ENCODE results near the gene RUNX2. TPM values are rescaled to one million over a fixed set of nuclear protein-coding genes. Genes with fewer than 3 reads are reported as not detected.

The RUNX2 gene
- polyA plus RNA-seq, 1 of the 3 experiments (the other 2 are of a cell fraction): 4.4 TPM

DNA sequence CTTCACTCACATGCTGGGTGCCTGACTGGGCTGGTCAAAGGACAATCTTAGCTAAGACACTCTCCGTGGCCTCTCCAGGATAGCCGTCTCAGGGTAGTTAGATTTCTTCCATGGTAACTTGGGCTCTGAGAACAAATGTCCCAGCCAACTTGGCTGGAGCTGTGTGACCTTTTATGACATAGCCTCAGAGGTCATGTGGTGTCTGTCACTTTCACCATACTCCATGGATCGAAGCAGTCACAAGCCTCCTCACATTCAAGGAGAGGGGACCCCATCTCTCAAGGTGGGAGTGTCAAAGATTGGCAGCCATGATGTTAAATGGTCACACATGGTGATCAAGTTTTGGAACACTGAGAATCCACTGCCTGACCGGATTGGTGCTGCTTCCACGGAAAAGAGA, 240.5 kb downstream of the RUNX2 start:
- TF ChIP-seq NFIC (IDR thresholded peaks at IDR 0.05; ENCODE audit: borderline replicate concordance): no peak
- TF ChIP-seq FOXJ3 (CRISPR knock-in tag; IDR thresholded peaks at IDR 0.05): no peak
- no peak for TF ChIP-seq EZH2phosphoT487 (IDR thresholded peaks at IDR 0.05; ENCODE audit: borderline replicate concordance, low read depth)
- TF ChIP-seq GABPA (IDR thresholded peaks at IDR 0.05; ENCODE audit: low read depth): no peak
- TF ChIP-seq GATA2 (CRISPR knock-in tag; IDR thresholded peaks at IDR 0.05): no peak
- no peak for TF ChIP-seq MXI1 (IDR thresholded peaks at IDR 0.05; ENCODE audit: low read depth, low read length)
- no peak for TF ChIP-seq RCOR1 (IDR thresholded peaks at IDR 0.05; ENCODE audit: low read length)
- no peak for TF ChIP-seq TCF12 (IDR thresholded peaks at IDR 0.05)
- TF ChIP-seq, protein P1, sequence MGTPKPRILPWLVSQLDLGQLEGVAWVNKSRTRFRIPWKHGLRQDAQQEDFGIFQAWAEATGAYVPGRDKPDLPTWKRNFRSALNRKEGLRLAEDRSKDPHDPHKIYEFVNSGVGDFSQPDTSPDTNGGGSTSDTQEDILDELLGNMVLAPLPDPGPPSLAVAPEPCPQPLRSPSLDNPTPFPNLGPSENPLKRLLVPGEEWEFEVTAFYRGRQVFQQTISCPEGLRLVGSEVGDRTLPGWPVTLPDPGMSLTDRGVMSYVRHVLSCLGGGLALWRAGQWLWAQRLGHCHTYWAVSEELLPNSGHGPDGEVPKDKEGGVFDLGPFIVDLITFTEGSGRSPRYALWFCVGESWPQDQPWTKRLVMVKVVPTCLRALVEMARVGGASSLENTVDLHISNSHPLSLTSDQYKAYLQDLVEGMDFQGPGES (IDR thresholded peaks at IDR 0.05; ENCODE audit: low read depth, low read length): no peak
- no peak for TF ChIP-seq YY1 (IDR thresholded peaks at IDR 0.05; ENCODE audit: low read depth)
- TF ChIP-seq EP300 (IDR thresholded peaks at IDR 0.05; ENCODE audit: borderline replicate concordance in 1 of 2, low read depth in 1 of 2, low read length in 1 of 2): no peak
- TF ChIP-seq, protein P2, sequence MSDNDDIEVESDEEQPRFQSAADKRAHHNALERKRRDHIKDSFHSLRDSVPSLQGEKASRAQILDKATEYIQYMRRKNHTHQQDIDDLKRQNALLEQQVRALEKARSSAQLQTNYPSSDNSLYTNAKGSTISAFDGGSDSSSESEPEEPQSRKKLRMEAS (IDR thresholded peaks at IDR 0.05; ENCODE audit: low read depth): no peak
- TF ChIP-seq NRF1 (IDR thresholded peaks at IDR 0.05; ENCODE audit: low read depth, low read length): no peak
- TF ChIP-seq, protein P3, sequence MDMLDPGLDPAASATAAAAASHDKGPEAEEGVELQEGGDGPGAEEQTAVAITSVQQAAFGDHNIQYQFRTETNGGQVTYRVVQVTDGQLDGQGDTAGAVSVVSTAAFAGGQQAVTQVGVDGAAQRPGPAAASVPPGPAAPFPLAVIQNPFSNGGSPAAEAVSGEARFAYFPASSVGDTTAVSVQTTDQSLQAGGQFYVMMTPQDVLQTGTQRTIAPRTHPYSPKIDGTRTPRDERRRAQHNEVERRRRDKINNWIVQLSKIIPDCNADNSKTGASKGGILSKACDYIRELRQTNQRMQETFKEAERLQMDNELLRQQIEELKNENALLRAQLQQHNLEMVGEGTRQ (IDR thresholded peaks at IDR 0.05; ENCODE audit: borderline replicate concordance, low read depth, low read length): no peak
- TF ChIP-seq, protein P4, sequence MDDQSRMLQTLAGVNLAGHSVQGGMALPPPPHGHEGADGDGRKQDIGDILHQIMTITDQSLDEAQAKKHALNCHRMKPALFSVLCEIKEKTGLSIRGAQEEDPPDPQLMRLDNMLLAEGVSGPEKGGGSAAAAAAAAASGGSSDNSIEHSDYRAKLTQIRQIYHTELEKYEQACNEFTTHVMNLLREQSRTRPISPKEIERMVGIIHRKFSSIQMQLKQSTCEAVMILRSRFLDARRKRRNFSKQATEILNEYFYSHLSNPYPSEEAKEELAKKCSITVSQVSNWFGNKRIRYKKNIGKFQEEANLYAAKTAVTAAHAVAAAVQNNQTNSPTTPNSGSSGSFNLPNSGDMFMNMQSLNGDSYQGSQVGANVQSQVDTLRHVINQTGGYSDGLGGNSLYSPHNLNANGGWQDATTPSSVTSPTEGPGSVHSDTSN (IDR thresholded peaks at IDR 0.05): no peak
- no peak for TF ChIP-seq TAF1 (IDR thresholded peaks at IDR 0.05; ENCODE audit: borderline replicate concordance, low read depth, low read length)
- TF ChIP-seq SMC3 (IDR thresholded peaks at IDR 0.05; ENCODE audit: low read depth, low read length): no peak
- no peak for TF ChIP-seq FOXM1 (IDR thresholded peaks at IDR 0.05; ENCODE audit: low read depth)
- H3K79me2 ChIP-seq (ENCODE audit: insufficient read depth): no peaks in the 10 kb centered on the region
- H3K4me2 ChIP-seq: no peak overlapping the region
- H3K36me3 ChIP-seq (replicated peaks in 1 of 2; ENCODE audit: control insufficient read depth in 1 of 2, insufficient read depth in 2 of 2, low read length in 1 of 2): no peaks in the 10 kb centered on the region
- no peak for DNase-seq
- no peaks in the 10 kb centered on the region for H3F3A ChIP-seq (replicated peaks; ENCODE audit: insufficient read depth)
- POLR2A ChIA-PET: no interaction called here
- H3K4me1 ChIP-seq (ENCODE audit: control insufficient read depth in 1 of 2, insufficient read depth in 2 of 2, low read depth in 1 of 2, low read length in 1 of 2): no peaks in the 10 kb centered on the region
- no peak overlapping the region for H3K4me3 ChIP-seq (ENCODE audit: low read depth in 2 of 2, low read length in 1 of 2)
- no peaks in the 10 kb centered on the region for H3K9me2 ChIP-seq
- WGBS (ENCODE audit: low lambda C conversion rate): 67% methylated on average over 4 of the region's 5 CpGs
- no peaks in the 10 kb centered on the region for H3K27me3 ChIP-seq (ENCODE audit: insufficient read depth)
- H3K9ac ChIP-seq: no peak overlapping the region
- H2AFZ ChIP-seq (ENCODE audit: low read depth): no peak overlapping the region
- no peak overlapping the region for H3K27ac ChIP-seq (ENCODE audit: low read depth in 2 of 2, low read length in 1 of 2)
- no peaks in the 10 kb centered on the region for H3K9me3 ChIP-seq
- no peaks in the 10 kb centered on the region for H4K20me1 ChIP-seq (ENCODE audit: insufficient read depth)
- CTCF ChIA-PET: no interaction called here
